Peyer's patch (tissue), 4 donors: Measurements from ENCODE around the gene SIMC1.
"Not testable (repeated sequence)": the region's sequence is repeated elsewhere in the genome, so short reads cannot be mapped to it uniquely, and the experiment has no call there.

ENCODE experiments used
- POLR2A ChIP-seq, 2 donors: fragments of 450-650 bp; IDR thresholded peaks; one replicate each; pipeline ENCODE4 v1.5.1; 2017; ENCODE audit warnings: antibody characterized with exemption in 2 of 2, mild to moderate bottlenecking in 2 of 2, moderate library complexity in 2 of 2
- TF ChIP-seq, protein P1 (sequence below), 6 experiments: fragments of 450-650 bp in 4 of 6; fragments of 200-600 bp in 2 of 6; sonication (generic) in 1 of 6; IDR thresholded peaks; one replicate each; pipeline ENCODE4 v1.5.1; 2017 to 2019; ENCODE audit warnings: antibody characterized with exemption in 6 of 6, mild to moderate bottlenecking in 3 of 6, moderate library complexity in 1 of 6

DNA sequence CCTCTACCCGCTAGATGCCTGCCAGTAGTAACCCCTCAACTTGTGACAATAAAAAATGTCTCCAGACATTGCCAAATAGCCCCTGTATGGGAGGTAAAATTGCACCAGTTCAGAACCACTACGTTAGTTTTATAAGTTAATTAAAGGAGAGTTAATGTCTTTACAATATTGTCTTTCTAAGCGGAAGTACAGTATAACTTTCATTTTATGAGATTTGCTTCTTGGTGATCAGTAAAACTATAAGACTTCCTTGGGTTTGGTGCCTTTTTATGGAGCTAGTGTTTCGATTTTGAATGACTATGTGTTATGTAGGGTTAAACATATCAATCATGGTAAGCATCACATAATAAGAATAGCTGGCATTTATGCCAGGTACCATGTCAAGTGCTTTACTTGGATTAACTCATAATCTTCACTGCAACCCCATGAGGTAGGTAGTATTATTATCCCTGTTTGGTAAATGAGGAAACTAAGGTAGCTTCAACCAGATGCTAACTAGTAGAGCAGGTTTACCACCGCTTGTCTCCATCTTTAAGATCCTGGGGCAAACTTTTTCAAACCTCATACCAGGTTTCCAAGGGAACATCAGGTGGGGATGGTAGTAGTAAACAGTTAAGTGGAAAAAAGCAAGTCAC, 19.8 kb downstream of the SIMC1 start:
- TF ChIP-seq, protein P1, sequence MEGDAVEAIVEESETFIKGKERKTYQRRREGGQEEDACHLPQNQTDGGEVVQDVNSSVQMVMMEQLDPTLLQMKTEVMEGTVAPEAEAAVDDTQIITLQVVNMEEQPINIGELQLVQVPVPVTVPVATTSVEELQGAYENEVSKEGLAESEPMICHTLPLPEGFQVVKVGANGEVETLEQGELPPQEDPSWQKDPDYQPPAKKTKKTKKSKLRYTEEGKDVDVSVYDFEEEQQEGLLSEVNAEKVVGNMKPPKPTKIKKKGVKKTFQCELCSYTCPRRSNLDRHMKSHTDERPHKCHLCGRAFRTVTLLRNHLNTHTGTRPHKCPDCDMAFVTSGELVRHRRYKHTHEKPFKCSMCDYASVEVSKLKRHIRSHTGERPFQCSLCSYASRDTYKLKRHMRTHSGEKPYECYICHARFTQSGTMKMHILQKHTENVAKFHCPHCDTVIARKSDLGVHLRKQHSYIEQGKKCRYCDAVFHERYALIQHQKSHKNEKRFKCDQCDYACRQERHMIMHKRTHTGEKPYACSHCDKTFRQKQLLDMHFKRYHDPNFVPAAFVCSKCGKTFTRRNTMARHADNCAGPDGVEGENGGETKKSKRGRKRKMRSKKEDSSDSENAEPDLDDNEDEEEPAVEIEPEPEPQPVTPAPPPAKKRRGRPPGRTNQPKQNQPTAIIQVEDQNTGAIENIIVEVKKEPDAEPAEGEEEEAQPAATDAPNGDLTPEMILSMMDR (IDR thresholded peaks at IDR 0.05) = not testable (repeated sequence)
- TF ChIP-seq POLR2A (IDR thresholded peaks at IDR 0.05) = not testable (repeated sequence)
